HUES48 (cell line): Measurements from ENCODE around the gene LCN2.
A peak's percentile ranks its signal among the peaks of the same experiment; 100 is the strongest.

Experiments
- H3K27ac ChIP-seq: one replicate; pipeline ENCODE4 v1.7.0; 2013; ENCODE audit warnings: low read depth, low read length, inconsistent platforms
- H3K27me3 ChIP-seq: 2 replicates; pipeline ENCODE4 v1.6.1; 2013; ENCODE audit warnings: mild to moderate bottlenecking, low read length; ENCODE audit not compliant: control insufficient read depth, insufficient read depth
- H3K36me3 ChIP-seq: 2 replicates; pipeline ENCODE4 v1.6.1; 2013; ENCODE audit warnings: low read length; ENCODE audit not compliant: control insufficient read depth, insufficient read depth
- H3K4me1 ChIP-seq: 2 replicates; pipeline ENCODE4 v1.6.1; 2013; ENCODE audit warnings: mild to moderate bottlenecking, low read length; ENCODE audit not compliant: control insufficient read depth, insufficient read depth
- H3K4me3 ChIP-seq: 2 replicates; pipeline ENCODE4 v1.5.1; 2013; ENCODE audit warnings: mild to moderate bottlenecking, low read depth, low read length
- H3K9ac ChIP-seq: 2 replicates; pipeline ENCODE4 v1.6.1; 2013; ENCODE audit warnings: mild to moderate bottlenecking, low read depth, low read length, moderate library complexity
- H3K9me3 ChIP-seq: 2 replicates; pipeline ENCODE4 v1.6.1; 2013; ENCODE audit warnings: low read length; ENCODE audit not compliant: control insufficient read depth, insufficient read depth

Gene LCN2

GRCh38 chr9:128192601-128193371 lies 43.5 kb downstream of the LCN2 start:
- Histone ChIP-seq H3K27ac (no peak overlapping the region), H3K36me3 (peaks cover 13% of the 10 kb centered on the region), H3K4me1 (0 out of 2 replicates have a peak, but pooled peaks cover 4% of the 10 kb centered on the region), H3K9me3 (no peaks in the 10 kb centered on the region), H3K27me3 (no peaks in the 10 kb centered on the region), H3K9ac (no peak overlapping the region), H3K4me3 (0 out of 2 replicates have a peak overlapping the region, but pooled peaks have one; percentile 14)

- H3K4me3 ChIP-seq = no peak overlapping the region
- peaks cover 6% of the 10 kb centered on the region for H3K36me3 ChIP-seq
- no peaks in the 10 kb centered on the region for H3K9me3 ChIP-seq
- H3K9ac ChIP-seq = no peak overlapping the region
- H3K4me1 ChIP-seq = 0 out of 2 replicates have a peak, but pooled peaks cover 4% of the 10 kb centered on the region
- no peak overlapping the region for H3K27ac ChIP-seq
- H3K27me3 ChIP-seq = no peaks in the 10 kb centered on the region
These were observed 44.3 kb downstream of the LCN2 start for GRCh38 chr9:128193469-128194096.

GRCh38 chr9:128201441-128202369 lies 52.5 kb downstream of the LCN2 start:
- Histone ChIP-seq H3K4me3 (no peak overlapping the region), H3K36me3 (no peaks in the 10 kb centered on the region), H3K9ac (no peak overlapping the region), H3K4me1 (peaks cover 15% of the 10 kb centered on the region), H3K27ac (peak overlapping the region; percentile 82), H3K27me3 (no peaks in the 10 kb centered on the region), H3K9me3 (no peaks in the 10 kb centered on the region)

- Histone ChIP-seq H3K4me3 (peak overlapping the region; percentile 94), H3K4me1 (peaks cover 15% of the 10 kb centered on the region), H3K36me3 (no peaks in the 10 kb centered on the region), H3K27me3 (no peaks in the 10 kb centered on the region), H3K27ac (peak overlapping the region; percentile 82), H3K9ac (no peak overlapping the region), H3K9me3 (no peaks in the 10 kb centered on the region)
These were observed 53.4 kb downstream of the LCN2 start for GRCh38 chr9:128202648-128203023.
